ENCODE measurements around the gene EDN1. TPM values are rescaled to one million over a fixed set of nuclear protein-coding genes. Genes with fewer than 3 reads are reported as not detected.

EDN1 gene
- total RNA-seq, 6 experiments from 2014 or later, result 2.6 to 7.4 (median 3.7) TPM

GRCh38 chr6:12333128-12333527 lies 43.0 kb downstream of the EDN1 start:
- H3K4me3 Mint-ChIP-seq, result no peak overlapping the region

GRCh38 chr6:12334526-12335130 lies 44.5 kb downstream of the EDN1 start:
- Mint-ChIP-seq H3K4me1 (ENCODE audit: low read depth) (peaks cover 19% of the 10 kb centered on the region), H3K4me3 (no peak overlapping the region), H3K9me3 (no peaks in the 10 kb centered on the region), H3K27me3 (ENCODE audit: insufficient read depth) (peaks cover 2% of the 10 kb centered on the region), H3K27ac (no peak overlapping the region), H3K36me3 (ENCODE audit: low read depth) (no peaks in the 10 kb centered on the region)
- TF ChIP-seq, protein P1, sequence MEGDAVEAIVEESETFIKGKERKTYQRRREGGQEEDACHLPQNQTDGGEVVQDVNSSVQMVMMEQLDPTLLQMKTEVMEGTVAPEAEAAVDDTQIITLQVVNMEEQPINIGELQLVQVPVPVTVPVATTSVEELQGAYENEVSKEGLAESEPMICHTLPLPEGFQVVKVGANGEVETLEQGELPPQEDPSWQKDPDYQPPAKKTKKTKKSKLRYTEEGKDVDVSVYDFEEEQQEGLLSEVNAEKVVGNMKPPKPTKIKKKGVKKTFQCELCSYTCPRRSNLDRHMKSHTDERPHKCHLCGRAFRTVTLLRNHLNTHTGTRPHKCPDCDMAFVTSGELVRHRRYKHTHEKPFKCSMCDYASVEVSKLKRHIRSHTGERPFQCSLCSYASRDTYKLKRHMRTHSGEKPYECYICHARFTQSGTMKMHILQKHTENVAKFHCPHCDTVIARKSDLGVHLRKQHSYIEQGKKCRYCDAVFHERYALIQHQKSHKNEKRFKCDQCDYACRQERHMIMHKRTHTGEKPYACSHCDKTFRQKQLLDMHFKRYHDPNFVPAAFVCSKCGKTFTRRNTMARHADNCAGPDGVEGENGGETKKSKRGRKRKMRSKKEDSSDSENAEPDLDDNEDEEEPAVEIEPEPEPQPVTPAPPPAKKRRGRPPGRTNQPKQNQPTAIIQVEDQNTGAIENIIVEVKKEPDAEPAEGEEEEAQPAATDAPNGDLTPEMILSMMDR (IDR thresholded peaks at IDR 0.05), result no peak
- DNase-seq, result no peak

More at GRCh38 chr6:12333128-12333527, 43.0 kb downstream of the EDN1 start:
- TF ChIP-seq, protein P1 (IDR thresholded peaks at IDR 0.05), result no peak
- H3K27ac Mint-ChIP-seq, result no peak overlapping the region
- H3K27me3 Mint-ChIP-seq (ENCODE audit: insufficient read depth), result peaks cover 4% of the 10 kb centered on the region
- H3K36me3 Mint-ChIP-seq (ENCODE audit: low read depth), result no peaks in the 10 kb centered on the region
- peaks cover 26% of the 10 kb centered on the region for H3K4me1 Mint-ChIP-seq (ENCODE audit: low read depth)
- DNase-seq, result no peak
- H3K9me3 Mint-ChIP-seq, result no peaks in the 10 kb centered on the region

GRCh38 chr6:12335131-12335527 lies 45.0 kb downstream of the EDN1 start:
- H3K36me3 Mint-ChIP-seq (ENCODE audit: low read depth), result no peaks in the 10 kb centered on the region
- H3K9me3 Mint-ChIP-seq, result no peaks in the 10 kb centered on the region
- no peak overlapping the region for H3K27ac Mint-ChIP-seq
- no peak for DNase-seq
- H3K27me3 Mint-ChIP-seq (ENCODE audit: insufficient read depth), result peaks cover 2% of the 10 kb centered on the region; the same call in 1 of the 2 replicates
- H3K4me1 Mint-ChIP-seq (ENCODE audit: low read depth), result peaks cover 19% of the 10 kb centered on the region
- TF ChIP-seq, protein P1 (IDR thresholded peaks at IDR 0.05), result no peak
- H3K4me3 Mint-ChIP-seq, result no peak overlapping the region

GRCh38 chr6:12335717-12336116 lies 45.6 kb downstream of the EDN1 start:
- no peaks in the 10 kb centered on the region for H3K36me3 Mint-ChIP-seq (ENCODE audit: low read depth)
- H3K9me3 Mint-ChIP-seq, result no peaks in the 10 kb centered on the region
- H3K4me3 Mint-ChIP-seq, result no peak overlapping the region
- H3K27ac Mint-ChIP-seq, result no peak overlapping the region; the same call in 1 of the 2 replicates
- no peak for DNase-seq
- peaks cover 16% of the 10 kb centered on the region for H3K4me1 Mint-ChIP-seq (ENCODE audit: low read depth)
- TF ChIP-seq, protein P1 (IDR thresholded peaks at IDR 0.05), result no peak
- H3K27me3 Mint-ChIP-seq (ENCODE audit: insufficient read depth), result peaks cover 5% of the 10 kb centered on the region; the same call in 1 of the 2 replicates

DNA sequence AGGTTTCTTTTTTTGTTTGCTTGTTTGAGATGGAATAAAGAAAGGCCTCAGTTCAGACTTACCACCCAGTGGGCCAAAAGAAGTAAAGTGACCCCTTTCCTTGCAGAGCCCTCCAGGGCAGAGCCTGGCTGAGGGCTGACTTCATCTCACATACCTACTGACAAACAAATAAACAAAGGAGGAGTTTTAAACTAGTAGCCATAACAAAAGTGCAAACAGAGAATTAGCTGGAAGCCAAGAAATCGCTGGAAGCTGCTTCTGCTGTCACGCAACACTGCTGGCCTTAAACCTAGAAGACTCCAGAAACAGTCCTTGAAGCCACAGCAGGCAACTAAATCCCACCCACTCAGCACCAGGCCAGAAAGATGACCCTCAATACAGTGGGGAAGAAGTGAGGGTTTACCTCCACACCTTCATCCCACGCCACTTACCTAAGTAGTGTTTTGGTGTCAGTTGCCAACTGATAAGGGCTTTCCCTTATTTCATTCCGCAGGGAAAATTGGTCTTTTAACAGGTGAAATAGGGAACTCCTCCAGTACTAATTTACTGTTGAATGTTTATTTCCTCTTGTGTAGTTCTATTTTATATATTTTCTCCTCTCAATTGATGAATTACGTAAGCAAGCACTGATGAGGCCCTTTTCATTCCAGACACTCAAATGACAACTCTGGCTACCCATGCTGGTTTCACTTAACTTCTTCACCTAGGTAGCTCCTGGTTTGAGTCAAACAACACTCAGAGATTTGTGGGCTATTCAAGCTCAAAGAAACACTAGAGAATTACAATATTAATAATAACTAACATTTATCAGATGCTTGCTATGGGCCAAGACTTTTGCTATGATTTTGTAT lies 46.2 kb downstream of the EDN1 start:
- no peak for DNase-seq
- H3K9me3 Mint-ChIP-seq, result no peaks in the 10 kb centered on the region
- H3K36me3 Mint-ChIP-seq (ENCODE audit: low read depth), result no peaks in the 10 kb centered on the region
- H3K4me3 Mint-ChIP-seq, result no peak overlapping the region
- H3K27ac Mint-ChIP-seq, result no peak overlapping the region
- peaks cover 12% of the 10 kb centered on the region for H3K4me1 Mint-ChIP-seq (ENCODE audit: low read depth)
- TF ChIP-seq, protein P1 (IDR thresholded peaks at IDR 0.05), result no peak
- H3K27me3 Mint-ChIP-seq (ENCODE audit: insufficient read depth), result peaks cover 5% of the 10 kb centered on the region; the same call in 1 of the 2 replicates

All from HFFc6 (cell line).